Suprapubic skin (tissue), 4 donors: ENCODE data around the gene PACRG. TPM values are rescaled to one million over a fixed set of nuclear protein-coding genes. Genes with fewer than 3 reads are reported as not detected.

Source experiments
- DNase-seq, 2 donors: peaks; one replicate each; pipeline ENCODE4 v3.0.0-alpha.2; 2019; ENCODE audit warnings: low spot score in 2 of 2
- H3K27ac ChIP-seq: fragments of 200-600 bp; sonication (generic); one replicate; pipeline ENCODE4 v1.5.1; 2019
- H3K27me3 ChIP-seq: fragments of 200-600 bp; sonication (generic); one replicate; pipeline ENCODE4 v1.5.1; 2019
- H3K36me3 ChIP-seq: fragments of 200-600 bp; sonication (generic); one replicate; pipeline ENCODE4 v1.5.1; 2019
- H3K4me1 ChIP-seq: fragments of 200-600 bp; sonication (generic); one replicate; pipeline ENCODE4 v1.5.1; 2019
- H3K4me3 ChIP-seq: fragments of 200-600 bp; sonication (generic); one replicate; pipeline ENCODE4 v1.5.1; 2019; ENCODE audit warnings: mild to moderate bottlenecking
- H3K9me3 ChIP-seq: fragments of 200-600 bp; sonication (generic); one replicate; pipeline ENCODE4 v1.5.1; 2019
- EP300 ChIP-seq: sonication (generic); formaldehyde crosslinking; IDR thresholded peaks from one replicate; pipeline ENCODE4 v1.6.1; 2017; ENCODE audit warnings: antibody characterized with exemption
- POLR2A ChIP-seq, 2 donors: fragments of 450-650 bp; IDR thresholded peaks; one replicate each; pipeline ENCODE4 v1.6.1; 2017; ENCODE audit warnings: antibody characterized with exemption in 2 of 2, mild to moderate bottlenecking in 2 of 2, moderate library complexity in 2 of 2
- POLR2AphosphoS5 ChIP-seq, 3 donors: sonication (generic); formaldehyde crosslinking; IDR thresholded peaks; one replicate each; pipeline ENCODE4 v1.6.1; 2017; ENCODE audit warnings: antibody characterized with exemption in 3 of 3
- WGBS: methylation state at CpG from one replicate; pipeline ENCODE4 v1.1.5; 2018; 5-methylcytosine and 5-hydroxymethylcytosine counted together
- total RNA-seq, 4 donors: library from RNA; depleted of rRNA; stranded (reverse); fragments of >200 nt; gene quantifications; one replicate each; pipeline ENCODE4 v1.1.0, GENCODE V29; 2016
- TF ChIP-seq, protein P1 (sequence below), 2 donors: fragments of 200-600 bp in 1 of 2; fragments of 450-650 bp in 1 of 2; sonication (generic) in 1 of 2; IDR thresholded peaks; one replicate each; pipeline ENCODE4 v1.5.1; 2016 to 2019; ENCODE audit warnings: antibody characterized with exemption in 2 of 2, mild to moderate bottlenecking in 1 of 2, moderate library complexity in 1 of 2

PACRG gene
- total RNA-seq, 4 donors from 2014 or later: 1.1 to 2.3 (median 2.0) TPM

GRCh38 chr6:163152701-163153100, 424.9 kb downstream of the PACRG start:
- no peaks in the 10 kb centered on the region for H3K9me3 ChIP-seq
- 42% methylated on average over 6 of the region's 6 CpGs for WGBS
- H3K27ac ChIP-seq: no peak overlapping the region

GRCh38 chr6:163159110-163159509, 431.3 kb downstream of the PACRG start:
- H3K4me1 ChIP-seq: peaks cover 3% of the 10 kb centered on the region
- WGBS: 92% methylated on average over 1 of the region's 1 CpG
- no peaks in the 10 kb centered on the region for H3K36me3 ChIP-seq
- H3K27ac ChIP-seq: no peak overlapping the region
- H3K27me3 ChIP-seq: no peaks in the 10 kb centered on the region
- no peaks in the 10 kb centered on the region for H3K9me3 ChIP-seq
- TF ChIP-seq, protein P1, sequence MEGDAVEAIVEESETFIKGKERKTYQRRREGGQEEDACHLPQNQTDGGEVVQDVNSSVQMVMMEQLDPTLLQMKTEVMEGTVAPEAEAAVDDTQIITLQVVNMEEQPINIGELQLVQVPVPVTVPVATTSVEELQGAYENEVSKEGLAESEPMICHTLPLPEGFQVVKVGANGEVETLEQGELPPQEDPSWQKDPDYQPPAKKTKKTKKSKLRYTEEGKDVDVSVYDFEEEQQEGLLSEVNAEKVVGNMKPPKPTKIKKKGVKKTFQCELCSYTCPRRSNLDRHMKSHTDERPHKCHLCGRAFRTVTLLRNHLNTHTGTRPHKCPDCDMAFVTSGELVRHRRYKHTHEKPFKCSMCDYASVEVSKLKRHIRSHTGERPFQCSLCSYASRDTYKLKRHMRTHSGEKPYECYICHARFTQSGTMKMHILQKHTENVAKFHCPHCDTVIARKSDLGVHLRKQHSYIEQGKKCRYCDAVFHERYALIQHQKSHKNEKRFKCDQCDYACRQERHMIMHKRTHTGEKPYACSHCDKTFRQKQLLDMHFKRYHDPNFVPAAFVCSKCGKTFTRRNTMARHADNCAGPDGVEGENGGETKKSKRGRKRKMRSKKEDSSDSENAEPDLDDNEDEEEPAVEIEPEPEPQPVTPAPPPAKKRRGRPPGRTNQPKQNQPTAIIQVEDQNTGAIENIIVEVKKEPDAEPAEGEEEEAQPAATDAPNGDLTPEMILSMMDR (IDR thresholded peaks at IDR 0.05): no peak
- no peak for TF ChIP-seq EP300
- no peak for TF ChIP-seq POLR2A (IDR thresholded peaks at IDR 0.05)
- no peak for TF ChIP-seq POLR2AphosphoS5 (IDR thresholded peaks at IDR 0.05)
- H3K4me3 ChIP-seq: no peak overlapping the region
- no peak for DNase-seq

More at GRCh38 chr6:163152701-163153100, 424.9 kb downstream of the PACRG start:
- no peak for DNase-seq
- H3K4me1 ChIP-seq: no peaks in the 10 kb centered on the region
- no peak overlapping the region for H3K4me3 ChIP-seq
- H3K27me3 ChIP-seq: no peaks in the 10 kb centered on the region
- no peak for TF ChIP-seq EP300
- no peak for TF ChIP-seq POLR2AphosphoS5 (IDR thresholded peaks at IDR 0.05)
- no peak for TF ChIP-seq POLR2A (IDR thresholded peaks at IDR 0.05)
- TF ChIP-seq, protein P1 (IDR thresholded peaks at IDR 0.05): no peak
- no peaks in the 10 kb centered on the region for H3K36me3 ChIP-seq

DNA sequence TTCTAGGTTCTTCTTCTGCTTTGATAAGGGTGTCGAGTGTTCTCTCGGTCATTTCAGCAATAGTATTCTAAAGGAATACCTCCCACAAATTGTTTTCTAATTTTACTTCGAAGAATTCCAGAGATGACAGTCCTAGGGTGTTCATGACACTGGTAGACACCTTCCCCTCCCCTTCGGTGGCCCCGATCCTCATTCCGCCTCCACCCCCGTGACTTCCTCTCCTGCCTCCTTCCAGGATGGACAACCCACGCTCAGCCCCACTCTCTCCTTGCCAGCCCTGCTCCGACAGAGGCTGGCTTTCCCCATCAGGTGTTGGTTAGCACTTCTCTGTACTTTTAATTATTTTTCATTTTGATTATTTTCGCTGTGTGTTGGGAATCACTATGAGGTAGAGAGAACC, 431.9 kb downstream of the PACRG start:
- Histone ChIP-seq H3K27ac (no peak overlapping the region), H3K4me1 (peaks cover 3% of the 10 kb centered on the region), H3K4me3 (no peak overlapping the region), H3K27me3 (no peaks in the 10 kb centered on the region), H3K9me3 (no peaks in the 10 kb centered on the region), H3K36me3 (no peaks in the 10 kb centered on the region)
- WGBS: 85% methylated on average over 10 of the region's 10 CpGs
- TF ChIP-seq POLR2A (IDR thresholded peaks at IDR 0.05) (no peak), POLR2AphosphoS5 (IDR thresholded peaks at IDR 0.05) (no peak), EP300 (no peak)
- TF ChIP-seq, protein P1 (IDR thresholded peaks at IDR 0.05): no peak
- DNase-seq: no peak

GRCh38 chr6:163162007-163162873, 434.5 kb downstream of the PACRG start:
- WGBS: 83% methylated on average over 10 of the region's 11 CpGs
- Histone ChIP-seq H3K4me1 (peaks cover 3% of the 10 kb centered on the region), H3K36me3 (no peaks in the 10 kb centered on the region), H3K9me3 (no peaks in the 10 kb centered on the region), H3K27me3 (peaks cover 8% of the 10 kb centered on the region), H3K4me3 (no peak overlapping the region), H3K27ac (no peak overlapping the region)
- TF ChIP-seq, protein P1 (IDR thresholded peaks at IDR 0.05): no peak
- no peak for TF ChIP-seq POLR2A (IDR thresholded peaks at IDR 0.05)
- TF ChIP-seq EP300: no peak
- no peak for TF ChIP-seq POLR2AphosphoS5 (IDR thresholded peaks at IDR 0.05)
- no peak for DNase-seq

DNA sequence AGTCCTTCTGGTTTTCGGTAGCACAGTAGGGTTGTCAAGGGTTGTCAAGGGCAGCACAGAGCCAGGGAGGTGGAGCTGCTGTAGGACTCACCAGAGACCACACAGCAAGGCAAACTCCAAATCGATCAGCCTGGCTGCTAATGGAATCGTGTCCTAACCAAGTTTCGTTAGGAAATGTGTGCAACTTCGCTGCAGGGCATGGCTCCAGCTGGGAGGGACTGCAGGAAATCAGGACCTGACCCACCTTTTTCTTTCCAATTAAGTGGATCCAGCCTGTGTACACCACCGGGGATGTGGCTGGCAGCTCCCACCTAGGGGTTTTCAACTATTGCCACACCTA, 435.1 kb downstream of the PACRG start:
- peaks cover 3% of the 10 kb centered on the region for H3K4me1 ChIP-seq

More for the DNA sequence above, 435.1 kb downstream of the PACRG start:
- Histone ChIP-seq H3K9me3 (no peaks in the 10 kb centered on the region), H3K36me3 (no peaks in the 10 kb centered on the region), H3K27ac (no peak overlapping the region), H3K27me3 (peaks cover 8% of the 10 kb centered on the region), H3K4me3 (no peak overlapping the region)
- DNase-seq: no peak
- WGBS: 55% methylated on average over 5 of the region's 6 CpGs
- TF ChIP-seq EP300 (no peak), POLR2AphosphoS5 (IDR thresholded peaks at IDR 0.05) (no peak)
- TF ChIP-seq, protein P1 (IDR thresholded peaks at IDR 0.05): no peak
